Gastroesophageal sphincter (tissue), 3 donors: Measurements from ENCODE around the gene ZBTB21.

Source experiments
- EP300 ChIP-seq: sonication (generic); formaldehyde crosslinking; IDR thresholded peaks from one replicate; pipeline ENCODE4 v1.6.1; 2017; ENCODE audit warnings: antibody characterized with exemption, mild to moderate bottlenecking
- POLR2A ChIP-seq, 2 donors: fragments of 450-650 bp; IDR thresholded peaks; one replicate each; pipeline ENCODE4 v1.6.1; 2017; ENCODE audit warnings: antibody characterized with exemption in 2 of 2, mild to moderate bottlenecking in 2 of 2, moderate library complexity in 1 of 2
- POLR2AphosphoS5 ChIP-seq: sonication (generic); formaldehyde crosslinking; IDR thresholded peaks from one replicate; pipeline ENCODE4 v1.6.1; 2017; ENCODE audit warnings: antibody characterized with exemption
- TF ChIP-seq, protein P1 (sequence below), 4 experiments: fragments of 200-600 bp in 2 of 4; fragments of 450-650 bp in 2 of 4; sonication (generic) in 1 of 4; IDR thresholded peaks; one replicate each; pipeline ENCODE4 v1.5.1; 2017 to 2019; ENCODE audit warnings: antibody characterized with exemption in 4 of 4, mild to moderate bottlenecking in 2 of 4, moderate library complexity in 2 of 4

DNA sequence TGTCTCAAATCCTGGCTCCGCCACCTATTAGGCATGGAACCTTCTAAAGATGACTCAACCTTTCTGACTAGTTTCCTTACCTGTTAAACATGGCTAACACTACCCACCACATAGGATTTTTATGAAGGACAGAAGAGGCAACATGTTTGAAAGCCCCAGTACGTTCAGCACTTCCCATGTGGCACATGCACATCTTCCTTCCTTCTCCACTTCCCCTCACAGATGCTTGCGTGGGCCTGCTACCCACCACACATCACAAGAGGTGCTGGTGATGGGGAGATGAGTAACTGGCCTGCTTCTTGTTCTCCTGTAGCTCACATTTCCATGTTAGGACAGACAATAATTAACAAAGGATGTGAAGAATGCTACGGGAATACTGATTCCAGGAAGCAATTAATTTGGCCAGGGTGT lies 7.1 kb downstream of the ZBTB21 start:
- no peak for TF ChIP-seq POLR2A (IDR thresholded peaks at IDR 0.05)
- TF ChIP-seq, protein P1, sequence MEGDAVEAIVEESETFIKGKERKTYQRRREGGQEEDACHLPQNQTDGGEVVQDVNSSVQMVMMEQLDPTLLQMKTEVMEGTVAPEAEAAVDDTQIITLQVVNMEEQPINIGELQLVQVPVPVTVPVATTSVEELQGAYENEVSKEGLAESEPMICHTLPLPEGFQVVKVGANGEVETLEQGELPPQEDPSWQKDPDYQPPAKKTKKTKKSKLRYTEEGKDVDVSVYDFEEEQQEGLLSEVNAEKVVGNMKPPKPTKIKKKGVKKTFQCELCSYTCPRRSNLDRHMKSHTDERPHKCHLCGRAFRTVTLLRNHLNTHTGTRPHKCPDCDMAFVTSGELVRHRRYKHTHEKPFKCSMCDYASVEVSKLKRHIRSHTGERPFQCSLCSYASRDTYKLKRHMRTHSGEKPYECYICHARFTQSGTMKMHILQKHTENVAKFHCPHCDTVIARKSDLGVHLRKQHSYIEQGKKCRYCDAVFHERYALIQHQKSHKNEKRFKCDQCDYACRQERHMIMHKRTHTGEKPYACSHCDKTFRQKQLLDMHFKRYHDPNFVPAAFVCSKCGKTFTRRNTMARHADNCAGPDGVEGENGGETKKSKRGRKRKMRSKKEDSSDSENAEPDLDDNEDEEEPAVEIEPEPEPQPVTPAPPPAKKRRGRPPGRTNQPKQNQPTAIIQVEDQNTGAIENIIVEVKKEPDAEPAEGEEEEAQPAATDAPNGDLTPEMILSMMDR (IDR thresholded peaks at IDR 0.05) = no peak
- TF ChIP-seq EP300 = no peak
- TF ChIP-seq POLR2AphosphoS5 = no peak
